Stimulated activated CD4-positive, alpha-beta T cell treated with anti-CD3 and anti-CD28 coated beads, Interleukin-2, amount 100 ng/mL, for 48 hours (primary cell): ENCODE data around the gene LRIG2.
"Not testable (repeated sequence)": the region's sequence is repeated elsewhere in the genome, so short reads cannot be mapped to it uniquely, and the experiment has no call there.

ENCODE experiments used
- DNase-seq, 2 donors: peaks; one replicate each; pipeline ENCODE4 v3.0.0-alpha.2; 2020

LRIG2 gene

DNA sequence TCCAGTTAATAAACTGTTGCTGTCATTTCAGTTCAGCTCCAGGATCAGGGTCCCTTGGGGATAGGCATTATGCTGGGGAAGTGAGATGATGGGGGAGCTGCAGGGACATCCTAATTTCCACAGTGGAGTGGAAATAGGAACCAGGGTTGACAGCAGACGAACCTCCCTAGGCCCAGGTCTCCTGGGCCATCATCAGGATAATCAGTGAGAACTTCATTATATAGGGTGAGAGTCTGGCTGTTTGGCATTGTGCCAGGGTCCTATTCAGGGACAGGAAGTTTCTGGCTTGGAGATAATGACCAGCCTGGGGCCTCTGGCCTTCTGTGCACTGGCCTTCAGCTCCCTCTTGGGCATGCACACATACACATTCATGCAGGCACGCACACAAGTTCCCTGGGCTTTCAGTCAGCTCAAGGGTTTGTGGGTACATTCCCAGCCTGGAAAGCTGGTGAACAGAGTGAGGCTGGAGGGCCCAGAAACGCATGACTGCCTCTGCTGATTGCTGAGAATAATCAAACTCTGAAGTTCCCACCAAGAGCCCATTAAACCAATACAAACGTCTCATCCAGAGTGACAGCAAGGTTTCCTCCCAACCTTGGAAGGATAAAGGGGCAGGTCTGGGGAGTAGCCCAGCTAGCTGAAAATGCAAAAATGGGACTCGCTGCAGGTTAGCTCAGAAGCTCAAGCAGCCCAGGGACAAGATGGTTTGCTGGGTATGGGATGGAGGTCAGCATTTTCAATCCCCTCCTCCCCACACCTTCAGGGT is 13.9 kb upstream of the LRIG2 start:
- no peak for DNase-seq

DNA sequence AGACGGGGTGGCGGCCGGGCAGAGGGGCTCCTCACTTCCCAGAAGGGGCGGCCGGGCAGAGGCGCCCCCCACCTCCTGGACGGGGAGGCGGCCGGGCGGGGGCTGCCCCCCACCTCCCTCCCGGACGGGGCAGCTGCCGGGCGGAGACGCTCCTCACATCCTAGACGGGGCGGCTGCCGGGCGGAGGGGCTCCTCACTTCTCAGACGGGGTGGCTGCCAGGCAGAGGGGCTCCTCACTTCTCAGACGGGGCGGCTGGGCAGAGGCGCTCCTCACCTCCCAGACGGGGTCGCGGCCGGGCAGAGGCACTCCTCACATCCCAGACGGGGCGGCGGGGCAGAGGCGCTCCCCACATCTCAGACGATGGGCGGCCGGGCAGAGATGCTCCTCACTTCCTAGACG is 9.5 kb upstream of the LRIG2 start:
- not testable (repeated sequence) for DNase-seq

DNA sequence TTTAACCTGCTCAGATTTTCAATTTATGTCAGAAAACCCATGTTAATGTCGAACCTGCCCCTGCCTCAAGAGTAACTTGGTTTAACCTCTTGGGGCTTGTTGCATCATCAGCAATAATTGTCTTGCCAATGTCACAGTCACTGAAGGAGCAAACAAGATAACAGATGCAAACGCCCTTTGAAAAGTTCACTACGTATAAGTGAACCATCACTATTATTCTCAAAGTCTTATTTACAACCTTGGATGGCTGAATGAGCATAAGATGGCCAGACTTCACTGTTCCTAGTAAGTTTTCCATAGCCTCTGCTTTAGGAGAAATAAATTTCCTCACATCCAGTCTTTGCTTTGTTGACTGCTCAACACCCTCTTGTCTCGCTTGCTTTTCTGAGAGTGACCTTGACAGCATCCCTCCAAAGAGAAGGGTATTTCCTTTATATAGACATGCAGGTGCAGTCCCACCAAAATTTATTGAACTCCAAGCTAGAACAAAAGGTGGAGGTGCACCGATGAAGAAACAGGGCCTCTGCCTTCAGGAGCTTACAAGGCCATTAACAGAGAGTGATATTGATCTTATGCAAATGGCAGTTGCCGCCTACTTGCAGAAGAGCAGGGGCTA is 749 bp upstream of the LRIG2 start:
- DNase-seq, result no peak

DNA sequence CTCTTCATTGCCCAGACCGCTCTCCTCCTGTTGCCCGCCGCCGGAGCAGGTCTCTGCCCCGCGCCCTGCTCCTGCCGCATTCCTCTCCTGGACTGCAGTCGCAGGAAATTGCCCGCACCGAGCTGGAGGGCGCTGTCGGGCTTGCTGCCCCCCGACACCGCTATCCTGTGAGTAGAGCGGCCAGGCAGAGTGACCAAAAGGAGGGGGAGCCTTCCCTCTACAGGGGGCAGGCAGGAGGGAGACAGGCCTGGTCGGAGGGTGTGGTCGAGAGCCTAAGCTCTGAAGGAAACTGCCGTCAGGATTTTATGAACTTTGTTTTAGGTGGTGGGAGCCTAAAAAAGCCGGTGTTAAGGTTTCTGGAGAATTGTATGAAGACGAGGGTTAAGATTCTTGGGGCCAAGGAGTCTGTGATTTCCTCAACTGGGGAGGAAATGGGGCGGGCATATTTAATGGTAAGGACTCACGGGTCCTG is 517 bp downstream of the LRIG2 start:
- no peak for DNase-seq

DNA sequence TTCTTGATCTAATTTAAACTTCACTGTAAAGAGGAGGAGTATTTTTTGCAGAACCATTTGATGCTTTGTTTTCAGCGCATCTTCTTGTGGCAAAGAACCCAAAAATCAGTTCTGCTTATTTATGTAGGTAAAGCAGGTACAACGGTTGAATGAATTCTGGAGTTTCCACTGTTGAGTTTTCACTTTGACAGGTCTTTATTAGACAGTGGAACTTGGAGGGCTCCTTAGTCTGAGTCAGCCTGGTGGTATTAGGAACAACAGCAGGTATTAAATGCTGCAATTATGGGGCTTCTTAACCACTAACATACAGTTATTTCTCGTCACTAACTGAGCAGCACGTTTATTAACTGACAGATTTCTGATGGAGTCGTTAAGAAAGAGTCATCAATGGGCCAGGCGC is 1.2 kb downstream of the LRIG2 start:
- no peak for DNase-seq

DNA sequence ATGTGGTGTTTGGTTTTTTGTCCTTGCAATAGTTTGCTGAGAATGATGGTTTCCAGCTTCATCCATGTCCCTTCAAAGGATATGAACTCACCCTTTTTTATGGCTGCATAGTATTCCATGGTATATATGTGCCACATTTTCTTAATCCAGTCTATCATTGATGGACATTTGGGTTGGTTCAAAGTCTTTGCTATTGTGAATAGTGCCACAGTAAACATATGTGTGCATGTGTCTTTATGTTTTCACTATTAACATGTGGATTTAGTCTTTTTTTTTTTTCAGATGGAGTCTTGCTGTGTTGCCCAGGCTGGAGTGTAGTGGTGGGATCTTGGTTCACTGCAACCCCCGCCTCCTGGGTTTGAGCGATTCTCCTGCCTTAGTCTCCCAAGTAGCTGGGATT is 5.0 kb downstream of the LRIG2 start:
- DNase-seq, result not testable (repeated sequence)

DNA sequence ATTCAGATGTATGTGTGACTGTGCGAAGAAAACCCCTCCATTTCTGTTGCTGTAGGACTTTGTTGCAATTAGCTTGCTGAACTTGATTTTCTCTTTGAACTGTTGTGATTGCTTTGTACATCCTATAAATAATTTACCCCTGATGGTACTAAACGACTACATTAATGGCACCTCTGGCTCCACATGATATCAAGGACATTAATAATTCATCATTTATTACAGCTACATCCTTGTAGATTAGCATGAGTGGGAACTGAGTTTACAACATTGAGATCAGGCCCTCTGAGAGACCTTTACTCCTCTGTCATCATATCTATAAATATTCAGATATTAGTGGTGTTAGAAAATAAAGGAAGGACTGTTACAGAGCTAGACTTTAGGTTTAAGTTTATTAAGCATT is 13.5 kb downstream of the LRIG2 start:
- no peak for DNase-seq

DNA sequence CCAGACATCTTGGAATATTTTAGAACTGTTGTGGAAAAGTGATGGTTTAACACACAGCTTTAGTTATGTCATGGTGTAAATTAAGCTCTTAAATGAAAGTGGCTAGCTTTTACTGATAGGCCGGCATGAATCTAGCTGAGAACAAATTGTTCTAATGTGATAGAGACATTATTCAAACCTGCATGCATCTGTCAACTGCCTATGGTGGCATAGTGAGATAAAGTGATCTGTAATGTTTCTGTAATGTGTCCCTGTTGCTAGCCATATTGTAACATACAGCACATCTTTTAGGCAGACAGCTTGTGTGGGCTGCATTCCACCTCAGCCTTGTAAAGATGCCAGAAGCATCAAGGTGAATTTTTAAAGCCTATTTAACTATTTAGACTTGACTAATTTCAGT is 16.0 kb downstream of the LRIG2 start:
- DNase-seq, result no peak

DNA sequence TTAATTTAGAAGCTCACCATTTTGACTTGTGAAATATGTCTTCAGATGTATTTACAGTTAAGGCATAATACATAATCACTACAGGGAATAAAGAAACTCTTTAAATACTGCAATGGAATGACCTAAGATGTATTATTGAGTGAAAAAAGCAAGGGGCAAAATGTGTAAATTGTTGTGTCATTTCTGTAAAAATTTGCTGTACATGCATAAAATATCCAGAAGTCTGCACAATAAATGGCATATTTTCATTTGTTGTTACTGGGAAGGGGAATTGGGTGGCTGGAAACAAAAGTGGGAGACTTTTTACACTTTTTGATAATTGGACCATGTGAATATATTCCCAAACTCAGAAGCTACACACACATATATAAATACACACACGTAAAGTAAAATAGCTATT is 17.1 kb downstream of the LRIG2 start:
- DNase-seq, result no peak

DNA sequence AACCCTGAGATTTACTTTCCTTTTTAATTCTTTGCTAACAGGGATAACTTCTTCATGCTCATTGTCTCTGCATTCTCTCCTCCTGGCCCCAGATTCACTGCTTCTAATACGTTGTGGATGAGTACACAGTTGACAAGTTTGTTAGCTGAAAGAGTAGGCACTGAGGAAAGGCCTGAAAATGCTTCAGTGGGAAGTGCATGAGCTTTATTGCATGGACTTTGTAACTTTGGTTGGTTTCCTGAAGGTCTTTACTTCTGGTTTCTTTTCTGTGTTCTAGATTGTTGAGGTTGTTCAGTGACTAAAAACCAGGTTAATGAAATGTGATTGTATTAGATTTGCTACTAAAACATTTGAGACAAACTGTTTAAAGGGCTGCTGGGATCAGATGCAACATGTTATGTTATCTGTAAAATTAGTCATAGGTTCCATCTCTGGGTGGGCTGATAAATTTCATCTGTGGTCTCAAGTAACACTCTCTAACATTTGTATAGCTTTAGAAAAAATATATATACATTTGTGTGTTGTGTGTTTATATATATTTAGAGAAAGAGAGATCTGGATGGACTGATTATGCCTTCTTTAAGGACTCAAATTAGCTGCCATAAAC is 19.1 kb downstream of the LRIG2 start:
- DNase-seq, result no peak

DNA sequence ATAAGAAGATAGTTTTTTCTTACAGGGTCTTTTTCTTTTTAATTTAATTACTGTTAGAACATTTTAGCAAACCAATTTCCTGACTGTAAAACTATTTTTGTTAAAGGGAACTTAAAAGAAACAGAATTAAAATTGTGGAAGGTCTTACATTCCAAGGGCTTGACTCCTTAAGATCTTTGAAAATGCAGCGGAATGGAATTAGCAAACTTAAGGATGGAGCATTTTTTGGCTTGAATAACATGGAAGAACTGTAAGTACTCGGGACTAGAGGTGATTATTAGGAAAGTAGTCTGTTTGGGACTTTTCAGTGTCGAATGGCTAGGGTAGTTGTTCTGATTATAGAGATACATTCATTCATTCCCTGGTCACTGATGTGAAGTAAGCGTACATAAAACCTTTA is 21.5 kb downstream of the LRIG2 start:
- DNase-seq, result no peak

DNA sequence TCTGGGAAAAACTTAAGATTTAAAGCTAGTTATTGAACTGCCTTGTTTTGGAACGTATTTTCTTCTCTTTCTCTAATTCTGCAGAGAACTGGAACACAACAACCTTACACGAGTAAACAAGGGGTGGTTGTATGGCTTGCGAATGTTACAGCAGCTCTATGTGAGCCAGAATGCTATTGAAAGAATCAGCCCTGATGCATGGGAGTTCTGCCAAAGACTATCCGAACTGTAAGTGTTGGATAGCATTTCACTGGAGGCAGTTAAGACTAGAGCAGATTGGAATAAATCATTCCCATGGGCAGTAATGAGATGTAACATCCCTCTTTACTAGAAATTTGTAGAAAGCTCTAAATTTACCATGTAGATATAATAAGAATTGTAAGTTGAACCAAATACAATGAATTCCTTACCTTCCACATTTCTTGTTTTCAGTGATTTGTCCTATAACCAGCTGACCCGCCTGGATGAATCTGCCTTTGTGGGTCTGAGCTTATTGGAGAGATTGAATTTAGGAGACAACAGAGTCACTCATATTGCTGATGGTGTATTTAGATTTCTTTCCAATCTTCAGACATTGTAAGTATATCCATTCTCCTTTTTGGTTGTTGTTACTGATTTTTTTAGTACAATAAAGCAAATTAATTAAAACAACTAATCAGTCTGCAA is 22.9 kb downstream of the LRIG2 start:
- DNase-seq, result no peak

DNA sequence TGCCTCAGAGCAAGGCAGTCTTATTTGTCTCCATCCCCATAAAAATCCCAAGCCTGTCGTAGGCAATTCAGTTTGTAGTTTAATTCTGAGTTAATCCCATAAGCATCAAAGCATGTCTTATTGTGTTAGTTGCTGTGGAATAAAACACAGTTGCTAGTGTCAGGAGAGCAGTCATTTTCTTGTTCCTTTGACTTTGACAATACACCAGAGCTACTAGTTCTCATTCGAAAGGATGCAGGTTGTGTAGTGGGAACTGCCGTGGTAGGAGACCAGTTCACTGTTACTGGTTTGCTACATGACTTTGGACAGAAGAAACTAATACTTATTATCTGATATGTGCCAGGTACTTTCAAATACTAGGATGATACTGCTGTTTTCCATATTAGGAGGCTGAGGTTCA is 23.5 kb downstream of the LRIG2 start:
- no peak for DNase-seq

DNA sequence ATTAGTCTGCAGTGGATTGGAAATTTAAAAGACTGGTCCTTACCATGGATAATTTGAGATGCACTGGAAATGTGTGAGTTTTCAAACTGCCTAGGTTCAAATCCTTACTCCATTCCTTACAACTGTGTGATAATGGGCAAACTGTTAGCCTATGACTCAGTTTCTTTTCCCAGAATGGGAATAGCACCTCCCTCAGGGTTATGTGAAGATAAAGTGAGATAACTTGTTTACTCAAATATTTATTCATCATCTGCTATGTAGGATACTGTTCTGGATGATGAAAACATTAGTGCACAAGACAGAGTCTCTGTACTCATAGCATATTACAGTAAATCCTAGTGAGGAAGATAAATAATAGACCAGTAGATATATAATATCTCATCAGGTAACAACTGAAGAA is 28.6 kb downstream of the LRIG2 start:
- DNase-seq, result no peak

DNA sequence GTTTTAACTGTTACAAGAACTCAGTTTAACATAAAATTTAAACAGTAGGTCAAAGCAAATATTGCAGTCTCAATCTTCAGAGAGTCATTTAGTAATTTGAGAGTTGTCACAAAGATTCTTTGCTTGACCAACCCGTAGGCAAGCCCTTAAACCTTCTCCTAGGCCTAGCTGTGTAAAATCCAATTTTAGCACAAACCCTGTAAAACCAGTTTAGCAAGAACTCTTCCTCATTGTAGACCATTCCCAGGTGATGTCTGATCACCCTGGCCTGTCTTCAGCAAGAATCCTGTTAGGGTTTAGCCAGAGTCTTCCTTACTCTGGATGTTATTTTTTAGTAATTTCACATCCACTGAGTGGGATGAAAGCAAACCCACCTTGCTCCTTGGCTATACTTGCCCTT is 30.1 kb downstream of the LRIG2 start:
- no peak for DNase-seq

DNA sequence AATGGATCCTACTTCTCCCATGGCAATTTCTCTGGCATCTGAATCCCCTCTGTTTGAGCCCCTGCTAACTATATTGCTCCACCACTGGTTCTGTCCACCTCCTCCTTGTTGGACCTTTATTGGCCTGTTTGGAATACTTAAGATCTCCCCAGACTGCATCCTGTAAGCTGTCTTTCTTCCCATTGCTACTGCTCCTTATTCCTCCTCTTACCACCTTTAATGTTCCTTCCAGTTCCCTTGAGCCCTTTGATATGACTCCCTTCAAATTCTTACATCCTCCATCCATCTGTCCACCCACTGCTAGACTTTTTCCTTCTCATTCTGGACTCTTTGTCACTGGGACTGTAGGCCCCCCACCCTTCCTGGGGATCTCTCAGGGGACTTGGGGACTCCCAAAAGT is 31.0 kb downstream of the LRIG2 start:
- no peak for DNase-seq

DNA sequence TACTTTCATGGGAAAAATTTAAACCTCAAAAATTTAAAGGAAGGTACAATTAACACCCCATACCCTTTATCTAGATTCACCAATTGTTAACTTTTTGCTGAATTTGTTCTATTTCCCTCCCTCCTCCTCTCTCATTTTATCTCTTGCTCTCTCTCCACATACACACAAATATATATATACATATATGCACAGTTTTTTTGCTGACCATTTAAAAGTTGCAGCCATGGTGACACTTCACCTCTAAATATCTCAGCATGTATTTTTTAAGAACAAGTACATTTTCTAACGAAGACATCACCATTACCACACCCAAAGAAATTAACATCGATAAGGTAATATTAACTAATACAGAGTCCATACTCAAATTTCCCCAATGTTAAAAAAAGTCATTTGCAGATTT is 33.9 kb downstream of the LRIG2 start:
- DNase-seq, result no peak

DNA sequence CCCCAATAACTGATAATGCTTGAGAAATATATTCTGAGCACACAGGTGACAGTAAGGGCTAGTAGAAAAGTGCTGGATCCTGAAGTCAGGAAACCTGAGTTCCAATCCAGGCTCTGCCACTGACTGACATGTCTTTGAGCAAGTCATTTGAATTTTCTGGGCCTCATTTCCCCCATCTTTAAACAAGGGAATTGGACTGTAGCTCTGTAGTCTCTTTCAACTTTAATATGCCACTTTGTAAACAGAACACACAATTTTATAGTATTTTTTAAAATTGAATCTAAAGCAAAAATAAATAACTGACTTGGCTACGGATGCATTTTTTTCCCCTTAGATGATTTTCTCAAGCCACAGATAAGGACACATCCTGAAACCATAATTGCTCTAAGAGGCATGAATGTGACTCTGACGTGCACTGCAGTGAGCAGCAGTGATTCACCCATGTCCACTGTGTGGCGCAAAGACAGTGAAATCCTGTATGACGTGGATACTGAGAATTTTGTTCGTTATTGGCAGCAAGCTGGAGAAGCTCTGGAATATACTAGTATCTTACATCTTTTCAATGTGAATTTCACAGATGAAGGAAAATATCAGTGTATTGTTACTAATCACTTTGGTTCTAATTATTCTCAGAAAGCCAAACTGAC is 37.0 kb downstream of the LRIG2 start:
- DNase-seq, result no peak

DNA sequence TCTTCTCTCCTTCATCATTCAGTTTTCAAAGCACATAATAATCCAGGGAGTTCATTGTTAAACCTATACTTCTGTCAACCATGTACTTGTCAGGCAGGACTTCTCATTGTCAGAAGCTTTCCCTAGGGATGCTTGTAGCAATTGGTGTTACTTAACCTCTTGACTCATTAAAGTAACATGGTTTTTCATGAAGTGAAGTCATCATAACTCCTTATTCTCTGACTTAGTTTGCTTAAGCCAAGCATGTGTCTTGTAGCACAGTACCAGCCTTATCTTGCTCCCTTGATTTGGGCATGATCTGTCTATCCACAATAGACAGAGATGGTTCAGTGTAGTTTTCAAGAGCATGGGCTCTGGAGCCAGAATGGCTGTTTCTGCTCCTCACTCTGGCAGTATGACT is 45.3 kb downstream of the LRIG2 start:
- no peak for DNase-seq

DNA sequence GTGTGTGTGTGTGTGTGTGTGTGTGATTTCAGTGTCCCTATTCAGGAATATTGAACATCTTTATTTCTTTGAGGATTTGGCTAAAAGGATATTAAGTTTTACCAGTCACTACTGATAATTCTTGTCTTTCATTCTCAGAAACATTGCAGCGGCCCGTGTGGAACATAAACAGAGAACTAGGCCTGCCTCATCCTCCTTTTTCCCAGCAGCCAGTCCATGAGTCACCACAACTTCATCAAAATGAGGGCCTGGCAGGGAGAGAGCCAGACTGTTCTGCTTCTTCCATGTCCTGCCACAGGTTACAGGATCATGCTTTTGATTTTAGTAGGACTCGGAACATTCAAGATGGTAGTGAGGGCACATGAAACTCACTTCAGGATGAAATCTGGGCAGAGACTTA is 50.7 kb downstream of the LRIG2 start:
- no peak for DNase-seq

DNA sequence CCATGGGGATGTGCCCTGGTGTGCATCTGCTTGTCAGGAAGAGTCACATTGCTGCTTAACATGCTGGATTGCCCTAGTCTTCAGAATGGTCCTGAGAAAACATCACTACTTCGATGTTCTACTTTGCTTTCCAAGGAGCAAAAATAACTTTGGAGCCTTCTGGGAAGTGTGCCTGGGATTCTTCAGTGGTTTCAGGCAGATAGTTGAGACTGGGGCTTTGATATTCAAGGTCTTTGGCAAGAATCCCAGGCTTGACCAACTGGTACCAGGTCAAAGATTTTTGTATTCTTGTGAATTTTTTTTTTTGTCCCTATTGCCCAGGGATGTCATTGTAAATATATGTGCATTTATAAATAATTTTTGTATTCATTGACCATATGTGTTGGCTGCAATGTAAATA is 51.4 kb downstream of the LRIG2 start:
- no peak for DNase-seq

DNA sequence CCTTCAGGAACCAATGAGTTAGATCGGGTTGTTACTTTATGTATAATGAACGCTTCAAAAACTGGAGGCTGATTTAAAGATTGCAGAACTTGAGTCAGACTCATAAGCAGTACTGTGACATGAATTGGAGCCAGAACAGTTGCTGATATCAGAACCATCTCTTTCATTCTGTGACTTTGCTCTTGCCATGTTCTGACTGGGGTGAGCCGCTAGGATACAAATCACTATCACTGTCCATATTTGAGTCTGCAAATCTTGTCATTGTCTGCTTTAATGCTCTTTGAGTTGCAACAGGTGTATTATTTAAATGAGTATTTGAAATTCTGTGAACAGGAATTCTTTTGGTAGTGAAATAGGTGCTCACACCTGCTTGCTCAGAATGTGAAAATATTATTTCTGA is 52.5 kb downstream of the LRIG2 start:
- DNase-seq, result no peak

DNA sequence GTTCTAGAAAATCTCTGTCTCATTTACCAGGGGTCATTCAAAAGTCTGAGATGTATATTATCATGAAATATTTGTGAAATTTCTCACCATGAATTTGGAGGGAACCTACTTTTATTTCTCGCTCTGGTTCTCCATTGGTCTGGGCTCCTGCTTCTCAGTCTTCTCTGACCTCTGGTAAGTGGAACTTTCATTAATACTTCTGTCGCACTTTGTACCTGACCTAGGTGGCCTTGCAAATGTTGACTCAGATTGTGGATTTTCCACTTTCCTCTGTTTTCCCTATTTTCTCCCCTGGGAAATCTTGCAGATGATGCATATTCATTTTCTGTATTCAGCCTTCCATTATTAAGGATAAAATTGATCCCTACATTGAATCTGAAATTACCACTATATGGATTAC is 53.2 kb downstream of the LRIG2 start:
- no peak for DNase-seq
